HepG2 (cell line): ENCODE data around the gene RNASE8. TPM values are rescaled to one million over a fixed set of nuclear protein-coding genes. Genes with fewer than 3 reads are reported as not detected.
A peak's percentile ranks its signal among the peaks of the same experiment; 100 is the strongest.

Source experiments
- CTCF ChIP-seq: sonication (generic); formaldehyde crosslinking; IDR thresholded peaks from 2 replicates; pipeline ENCODE4 v1.5.0; 2020; ENCODE audit warnings: mild to moderate bottlenecking, missing genetic modification reagents, moderate library complexity
- ETV5 ChIP-seq: IDR thresholded peaks from 2 replicates; pipeline ENCODE4 v1.6.1; 2018; ENCODE audit warnings: missing biosample characterization, missing genetic modification reagents, inconsistent platforms, borderline replicate concordance
- MTERF4 ChIP-seq: sonication (generic); formaldehyde crosslinking; IDR thresholded peaks from 2 replicates; pipeline ENCODE4 v1.8.0; 2023; ENCODE audit warnings: mild to moderate bottlenecking, missing genetic modification reagents
- PRDM10 ChIP-seq: sonication (generic); formaldehyde crosslinking; IDR thresholded peaks from 2 replicates; pipeline ENCODE4 v1.4.0; 2020; ENCODE audit warnings: low read depth, missing genetic modification reagents
- RXRB ChIP-seq: IDR thresholded peaks from 2 replicates; pipeline ENCODE4 v1.6.1; 2016; ENCODE audit warnings: borderline replicate concordance, missing genetic modification reagents, missing compliant biosample characterization
- ZBTB26 ChIP-seq: IDR thresholded peaks from 2 replicates; pipeline ENCODE4 v1.6.1; 2016; ENCODE audit warnings: missing compliant biosample characterization, missing genetic modification reagents, borderline replicate concordance
- ZFX ChIP-seq: sonication (generic); formaldehyde crosslinking; IDR thresholded peaks from 2 replicates; pipeline ENCODE4 v1.4.0; 2020; ENCODE audit warnings: mild to moderate bottlenecking, low read depth, missing genetic modification reagents, moderate library complexity
- ZMAT3 ChIP-seq: sonication (generic); formaldehyde crosslinking; conservative IDR thresholded peaks from 2 replicates; pipeline ENCODE4 v1.7.0; 2021; ENCODE audit warnings: missing genetic modification reagents
- ZMYM2 ChIP-seq: sonication (generic); formaldehyde crosslinking; IDR thresholded peaks from 2 replicates; pipeline ENCODE4 v1.8.0; 2022; ENCODE audit warnings: mild to moderate bottlenecking, missing genetic modification reagents
- ZNF235 ChIP-seq: sonication (generic); formaldehyde crosslinking; IDR thresholded peaks from 2 replicates; pipeline ENCODE4 v1.8.1; 2023; ENCODE audit warnings: mild to moderate bottlenecking, missing genetic modification reagents, borderline replicate concordance
- ZNF274 ChIP-seq: sonication (generic); formaldehyde crosslinking; IDR thresholded peaks from 2 replicates; pipeline ENCODE4 v1.5.1; 2020; ENCODE audit warnings: mild to moderate bottlenecking, missing genetic modification reagents
- ZNF569 ChIP-seq: sonication (generic); formaldehyde crosslinking; IDR thresholded peaks from 2 replicates; pipeline ENCODE4 v1.5.0; 2020; ENCODE audit warnings: mild to moderate bottlenecking, missing genetic modification reagents, moderate library complexity, borderline replicate concordance
- ZNF605 ChIP-seq: sonication (generic); formaldehyde crosslinking; IDR thresholded peaks from 2 replicates; pipeline ENCODE4 v1.8.0; 2022; ENCODE audit warnings: mild to moderate bottlenecking, missing genetic modification reagents
- ZNF646 ChIP-seq: sonication (generic); formaldehyde crosslinking; IDR thresholded peaks from 2 replicates; pipeline ENCODE4 v1.9.0; 2021; ENCODE audit warnings: mild to moderate bottlenecking, missing genetic modification reagents
- polyA plus RNA-seq, 8 experiments: library from polyadenylated mRNA; depleted of rRNA in 3 of 8; stranded (reverse) in 7 of 8; unstranded in 1 of 8; fragments of >200 nt; fragmentation: Illumina TruSeq in 4 of 8; extraction: Trizol in 4 of 8; gene quantifications; 2 replicates each; pipeline versions ENCODE4 v1.2.1 to v1.2.3, GENCODE V29; 2011 to 2016; ENCODE audit warnings: low read depth in 4 of 8, missing spikeins in 1 of 8, mixed read lengths in 1 of 8; ENCODE audit not compliant: insufficient read depth in 1 of 8
- total RNA-seq, 5 experiments: library from RNA; depleted of rRNA; stranded (reverse); fragments of >200 nt; fragmentation: Illumina TruSeq; extraction: Trizol; gene quantifications; 2 replicates each; pipeline ENCODE4 v1.2.3, GENCODE V29; 2016; ENCODE audit warnings: low read depth in 1 of 5

The RNASE8 gene
- total and polyA plus RNA-seq, 2 of the 13 experiments (the other 11 are each of a cell fraction or from before 2014, with no cell fraction given) = not detected

GRCh38 chr14:21104448-21105060 lies 46.9 kb downstream of the RNASE8 start (continued):
- TF ChIP-seq ZNF646 (CRISPR knock-in tag) (peak; percentile 73; the same call in 1 of the 2 replicates), ZNF274 (no peak; the same call in 1 of the 2 replicates), ZNF605 (no peak), ZBTB26 (CRISPR knock-in tag) (peak; percentile 12; the same call in 1 of the 2 replicates), MTERF4 (CRISPR knock-in tag) (no peak; the same call in none of the 2 replicates), ZNF569 (no peak; the same call in 1 of the 2 replicates), ZMAT3 (no peak; the same call in 1 of the 2 replicates), ZFX (peak; percentile 6), CTCF (peak; percentile 100), ZMYM2 (CRISPR knock-in tag) (no peak), RXRB (CRISPR knock-in tag) (peak; percentile 6; the same call in 1 of the 2 replicates), PRDM10 (CRISPR knock-in tag) (no peak), ZNF235 (CRISPR knock-in tag) (peak; percentile 0; the same call in 1 of the 2 replicates), ETV5 (no peak)
